ENCODE data around the gene MSRB2.

- no peak for TF ChIP-seq CTCF (IDR thresholded peaks at IDR 0.05)
- no peak for TF ChIP-seq POLR2A (IDR thresholded peaks at IDR 0.05)
Observed at GRCh38 chr10:23069019-23069815, 26.2 kb upstream of the MSRB2 start.

All from testis (tissue), 2 donors.